Heart left ventricle (tissue), 13 donors: ENCODE results near the gene PLCD1.

ENCODE experiments used
- CTCF ChIP-seq, 12 donors: fragments of 200-600 bp; sonication (generic) in 4 of 12; IDR thresholded peaks; one replicate each; pipeline versions ENCODE4 v1.5.0 to v1.8.0; 2018 to 2022; ENCODE audit warnings: antibody characterized with exemption in 12 of 12, mild to moderate bottlenecking in 5 of 12
- POLR2A ChIP-seq, 2 donors: fragments of 450-650 bp; IDR thresholded peaks; one replicate each; pipeline ENCODE4 v1.6.1; 2017; ENCODE audit warnings: antibody characterized with exemption in 2 of 2, mild to moderate bottlenecking in 2 of 2, moderate library complexity in 2 of 2
- donor health status: ischemic (EF 13 %, LVEDD 7.1; RV severe dilation, severe dysfunction).
- donor health status: DM: no; HTN: yes; CAD: no.
- donor health status: DM: no; HTN: no; CAD: no.
- donor health status: ischemic (EF 25% LVEDD 6.9; RV normal size, moderate dysfunction).
- donor health status: ischemic (EF 25% LVEDD 5.7; RV mildly dilated, moderate dysfunction).
- donor health status: ischemic (EF 35%, LVEDD 5.7; RV mildly dilated, moderate dysfunction).
- donor health status: nonischemic (EF 11% LVEDD 7.7; RV severe dilation, severe dysfunction).
- donor health status: DM: yes; HTN: yes; CAD: no.
- donor health status: PGD.
- donor health status: ischemic (EF 29% LVEDD 5.4; RV normal size, mild dysfunction).
- donor health status: nonischemic (EF 23%, LVEDD 6.1; RV moderate dilation, normal function).

GRCh38 chr3:38011111-38011510, 18.3 kb downstream of the PLCD1 start:
- TF ChIP-seq CTCF (IDR thresholded peaks at IDR 0.05) (no peak), POLR2A (IDR thresholded peaks at IDR 0.05) (no peak)
